Right kidney (tissue), 1 donor: Measurements from ENCODE around the gene BLOC1S4.

ENCODE experiments used
- DNase-seq: peaks from one replicate; pipeline ENCODE4 v3.0.0-alpha.2; 2016

BLOC1S4 gene

DNA sequence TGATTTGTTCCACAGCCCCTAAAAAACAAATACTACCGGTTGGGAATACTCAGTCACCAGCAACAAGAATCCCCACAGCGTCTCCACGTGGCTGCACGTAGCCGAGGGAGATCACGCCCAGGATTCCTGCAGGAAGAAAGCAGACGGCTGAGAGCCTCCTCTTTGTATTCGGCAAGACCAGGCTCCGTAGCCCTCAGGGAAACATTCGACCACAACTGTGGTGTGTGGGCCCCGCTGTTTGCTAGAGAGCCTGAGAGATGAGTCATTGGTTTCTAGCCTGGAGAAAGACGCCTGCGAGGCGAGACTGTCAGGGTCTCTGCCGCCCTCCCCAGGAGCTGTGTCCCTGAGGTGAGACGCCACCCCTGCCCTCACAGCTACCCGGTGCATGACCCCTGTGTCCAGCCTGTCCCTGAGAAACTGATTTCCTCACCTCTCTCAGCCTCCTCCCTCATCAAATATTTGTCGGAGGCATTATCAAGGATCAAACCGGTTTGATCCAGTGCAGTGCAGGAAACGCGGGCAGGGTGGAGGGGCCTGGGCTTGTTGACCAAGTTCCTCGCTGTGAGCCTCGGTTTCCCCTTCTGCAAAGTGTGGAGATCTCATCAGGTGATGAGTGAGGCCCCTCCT, 27.0 kb upstream of the BLOC1S4 start:
- DNase-seq, result no peak

DNA sequence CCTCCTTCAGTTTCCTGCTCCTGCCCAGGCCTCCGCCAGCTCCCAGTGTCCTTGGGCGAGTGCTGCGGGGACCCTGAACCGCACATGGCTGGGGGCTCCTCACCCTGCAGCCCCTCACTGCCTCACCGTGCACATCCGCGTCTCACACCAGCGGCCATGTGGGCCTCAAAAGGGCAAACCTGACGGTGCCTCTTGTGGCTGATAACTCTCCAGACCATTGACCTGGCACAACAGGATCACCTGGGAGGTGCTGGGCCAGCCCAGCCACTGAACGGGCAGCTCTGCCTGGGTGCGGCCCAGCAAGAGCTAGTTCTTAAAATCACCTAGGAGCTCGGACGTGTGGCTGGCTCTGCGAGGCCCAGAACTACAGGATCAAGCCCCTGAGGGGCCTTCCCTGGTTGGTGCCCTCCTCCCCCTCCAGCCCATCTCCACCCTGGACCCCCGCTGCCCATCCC, 26.4 kb upstream of the BLOC1S4 start:
- no peak for DNase-seq

DNA sequence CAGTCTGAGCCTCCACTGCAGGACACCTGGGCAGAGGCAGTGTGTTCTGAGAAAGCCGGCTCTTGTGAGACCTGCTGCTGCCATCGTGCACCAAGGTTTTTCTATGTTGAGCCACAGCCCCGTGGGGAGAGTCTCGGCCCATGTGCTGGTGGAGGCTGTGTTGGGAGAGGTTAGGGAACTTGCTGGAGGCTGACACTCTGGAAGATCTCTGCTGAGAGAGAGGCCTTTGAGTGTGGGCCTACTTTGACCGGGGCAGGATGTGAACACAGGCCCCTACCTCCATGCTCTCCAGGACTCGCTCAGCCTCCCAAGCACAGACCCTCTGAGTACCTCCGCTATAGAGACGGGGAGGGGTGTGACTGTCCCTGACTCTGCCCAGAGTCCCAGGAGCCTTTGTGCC, 23.6 kb upstream of the BLOC1S4 start:
- DNase-seq, result no peak

DNA sequence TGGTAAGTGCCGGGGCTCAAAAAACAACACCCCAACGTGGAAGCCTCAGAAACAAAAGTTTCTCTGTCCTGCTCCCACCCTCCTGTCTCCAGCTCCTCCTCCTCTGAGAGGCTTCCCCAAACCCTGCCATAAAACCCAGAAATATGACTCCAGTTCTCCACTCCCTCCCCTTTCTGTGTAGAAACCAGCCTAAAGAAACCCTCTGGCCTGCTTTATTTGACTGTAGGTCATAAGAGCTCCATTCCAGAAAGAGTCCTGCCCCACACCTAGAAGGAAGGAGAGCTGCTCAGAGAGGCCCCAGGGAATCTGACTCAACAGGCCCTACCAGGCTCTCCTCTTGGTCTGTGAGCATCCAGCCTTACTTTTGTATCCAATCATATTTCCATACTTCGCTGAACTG, 23.2 kb upstream of the BLOC1S4 start:
- no peak for DNase-seq

DNA sequence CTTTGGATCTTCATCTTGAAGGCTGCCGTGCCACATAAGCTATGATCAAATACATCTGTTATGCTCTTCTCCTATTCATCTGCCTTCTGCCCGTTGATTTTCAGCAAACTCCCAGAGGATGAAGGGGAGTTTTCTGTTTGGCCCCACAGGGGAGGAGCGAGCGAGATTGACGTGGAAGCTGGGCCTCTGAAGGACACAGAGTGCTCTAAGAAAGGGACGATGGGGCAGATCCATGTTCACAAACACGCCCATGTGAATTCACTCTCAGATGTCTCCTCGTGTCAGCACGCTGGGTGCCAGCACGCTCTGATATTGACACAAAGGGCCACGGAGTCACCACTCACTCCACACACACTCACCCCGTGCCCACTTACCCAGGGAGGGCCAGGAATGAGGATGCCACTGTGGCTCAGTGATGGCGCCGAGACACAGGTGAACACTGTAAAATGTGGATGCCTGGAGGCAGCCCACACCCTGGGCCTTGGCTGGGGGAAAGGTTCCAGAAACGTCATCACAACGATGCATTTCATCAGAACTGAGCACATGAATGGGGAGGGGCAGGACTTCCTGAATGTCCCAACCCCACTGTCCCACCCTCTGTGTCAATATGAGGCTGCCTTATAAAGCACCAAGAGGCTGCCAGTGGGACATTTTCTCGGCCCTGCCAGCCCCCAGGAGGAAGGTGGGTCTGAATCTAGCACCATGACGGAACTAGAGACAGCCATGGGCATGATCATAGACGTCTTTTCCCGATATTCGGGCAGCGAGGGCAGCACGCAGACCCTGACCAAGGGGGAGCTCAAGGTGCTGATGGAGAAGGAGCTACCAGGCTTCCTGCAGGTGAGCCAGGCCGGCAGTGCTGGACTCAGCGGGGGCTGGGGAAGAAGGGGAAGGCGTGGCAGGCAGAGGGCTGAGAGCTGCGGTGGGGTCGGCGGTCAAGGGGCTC, 22.5 kb upstream of the BLOC1S4 start, which contains the start of gene S100P:
S100P (plus strand) TSS at position 648 of the 946 bp plus-strand sequence; CDS start at position 703, 55 bp downstream.
- DNase-seq, result no peak

DNA sequence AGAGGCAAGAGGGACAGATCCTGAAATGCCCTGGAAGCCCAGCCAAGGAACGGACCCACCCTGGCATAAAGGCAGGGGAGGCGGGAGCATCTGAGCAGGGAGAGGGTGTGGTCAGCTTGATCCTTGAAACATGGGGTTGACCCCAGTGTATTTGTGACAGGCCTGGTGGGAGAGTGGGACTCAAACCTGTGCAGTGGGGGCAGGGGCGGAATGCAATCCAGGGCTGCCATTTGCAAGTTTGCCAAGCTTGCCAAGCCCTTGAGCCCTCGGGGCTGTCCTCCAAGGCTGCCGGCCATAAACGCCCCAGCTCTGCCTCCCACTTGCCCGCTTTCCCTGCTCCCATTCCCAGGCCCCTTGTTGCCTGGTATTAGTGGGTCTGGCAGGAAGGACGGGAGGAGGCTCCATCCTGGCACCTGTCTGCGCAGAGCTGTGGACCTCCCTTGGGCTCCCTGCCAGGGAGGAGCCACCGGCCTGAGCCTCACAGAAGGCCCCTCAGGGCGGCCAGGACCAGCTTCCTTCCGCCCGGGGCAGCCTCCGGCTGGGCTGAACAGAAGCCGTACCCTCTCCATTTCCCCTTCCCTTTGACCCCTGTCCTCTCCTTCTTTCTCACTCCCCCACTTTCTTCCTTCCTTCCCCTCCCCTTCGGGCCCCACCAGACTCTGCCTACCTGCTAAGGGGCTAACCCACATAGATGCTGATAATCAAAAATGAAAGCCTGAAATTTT, 21.6 kb upstream of the BLOC1S4 start:
- no peak for DNase-seq

DNA sequence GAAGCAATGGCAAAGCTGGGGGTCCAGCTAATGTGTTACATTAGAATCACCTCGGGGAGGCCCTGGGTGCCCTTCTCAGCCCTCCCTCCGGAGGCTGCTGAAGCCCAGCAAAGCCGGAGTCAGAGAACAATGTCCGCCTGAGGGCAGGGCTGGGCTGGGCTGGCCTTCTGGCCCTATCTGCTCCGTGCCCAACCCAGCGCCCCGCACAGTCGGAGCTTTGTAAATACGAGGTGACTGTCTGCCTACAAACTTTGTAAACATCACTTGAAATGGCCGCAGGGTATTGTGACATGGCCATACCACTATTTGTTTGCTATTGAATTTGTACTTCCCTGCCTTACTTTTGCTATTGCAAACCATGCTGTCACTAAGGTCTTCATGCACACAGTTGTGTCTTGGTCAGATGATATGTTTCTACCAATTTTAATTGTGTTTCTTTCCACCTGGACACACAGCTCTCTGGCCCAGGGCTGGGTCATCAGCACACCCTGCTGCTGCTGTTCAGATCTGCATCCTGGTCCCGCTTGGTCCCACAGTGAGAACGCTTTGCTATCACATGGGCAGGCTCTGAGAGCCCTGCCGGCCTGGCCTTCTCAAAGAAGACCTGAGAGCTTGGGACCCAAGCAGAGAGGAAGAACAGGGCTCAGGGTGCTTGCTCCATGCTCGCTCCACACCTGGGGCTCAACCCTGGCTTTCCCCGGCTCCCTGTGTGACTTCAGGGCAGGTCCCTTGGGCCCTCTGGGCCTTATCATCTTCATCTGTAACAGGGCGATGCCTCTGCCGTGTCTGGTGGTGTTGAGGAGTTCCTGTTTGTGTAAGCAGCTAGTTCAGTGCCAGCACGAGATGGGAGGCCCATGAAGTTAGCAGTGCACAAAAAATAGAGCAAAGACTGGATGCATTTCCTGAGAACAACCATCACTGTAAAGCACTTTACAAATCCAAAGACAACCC, 20.0 kb upstream of the BLOC1S4 start:
- DNase-seq, result no peak

DNA sequence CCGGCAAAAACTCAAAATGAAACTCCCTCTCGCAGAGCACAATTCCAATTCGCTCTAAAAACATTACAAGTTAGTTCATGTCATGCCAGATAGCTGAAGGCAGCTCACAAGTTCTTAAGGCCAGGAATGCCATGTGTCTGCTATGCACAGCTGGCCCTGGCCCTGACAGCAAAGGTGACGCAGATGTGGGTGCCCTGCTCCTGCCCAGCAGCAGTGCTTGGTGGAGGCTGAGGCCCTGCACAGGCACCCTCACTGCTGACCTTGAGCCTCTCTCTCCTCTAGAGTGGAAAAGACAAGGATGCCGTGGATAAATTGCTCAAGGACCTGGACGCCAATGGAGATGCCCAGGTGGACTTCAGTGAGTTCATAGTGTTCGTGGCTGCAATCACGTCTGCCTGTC, 19.4 kb upstream of the BLOC1S4 start:
- no peak for DNase-seq

DNA sequence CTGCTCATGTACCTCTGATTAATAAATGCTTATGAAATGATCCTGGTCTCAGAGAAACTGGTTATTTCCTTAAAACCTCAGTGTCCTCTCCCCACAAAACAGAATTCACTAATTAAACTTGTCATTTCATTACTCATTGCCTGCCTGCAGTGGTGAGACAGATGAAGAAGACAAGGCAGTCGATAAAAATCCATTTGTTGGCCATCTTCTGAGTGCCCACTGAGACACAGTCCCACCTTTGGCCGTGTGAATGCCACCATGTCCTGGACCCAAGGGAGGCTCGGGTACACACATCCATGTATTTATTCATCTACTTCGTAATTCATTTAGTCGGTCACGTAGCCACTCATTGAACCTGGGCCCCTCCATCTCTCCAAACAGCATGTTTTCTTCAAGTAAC, 18.8 kb upstream of the BLOC1S4 start:
- no peak for DNase-seq

DNA sequence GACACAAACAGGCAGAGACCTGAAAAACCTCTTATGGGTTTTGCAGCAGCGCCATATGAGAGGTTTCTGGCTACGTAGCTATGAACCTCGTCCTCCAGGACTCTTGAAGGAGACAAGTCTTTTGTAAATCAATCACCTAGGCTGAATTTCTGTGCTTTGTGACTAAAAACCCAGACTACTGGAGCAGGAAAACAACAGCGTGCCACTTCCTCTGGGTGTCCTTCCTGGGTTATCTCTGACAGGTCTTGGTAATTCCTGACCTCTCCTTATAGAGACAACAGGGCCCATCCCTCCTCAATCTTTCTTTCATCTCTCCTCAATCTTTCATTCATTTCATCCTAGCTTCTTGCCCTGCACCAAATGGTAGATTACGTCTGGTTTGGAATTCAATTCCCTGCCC, 16.6 kb upstream of the BLOC1S4 start:
- DNase-seq, result no peak

DNA sequence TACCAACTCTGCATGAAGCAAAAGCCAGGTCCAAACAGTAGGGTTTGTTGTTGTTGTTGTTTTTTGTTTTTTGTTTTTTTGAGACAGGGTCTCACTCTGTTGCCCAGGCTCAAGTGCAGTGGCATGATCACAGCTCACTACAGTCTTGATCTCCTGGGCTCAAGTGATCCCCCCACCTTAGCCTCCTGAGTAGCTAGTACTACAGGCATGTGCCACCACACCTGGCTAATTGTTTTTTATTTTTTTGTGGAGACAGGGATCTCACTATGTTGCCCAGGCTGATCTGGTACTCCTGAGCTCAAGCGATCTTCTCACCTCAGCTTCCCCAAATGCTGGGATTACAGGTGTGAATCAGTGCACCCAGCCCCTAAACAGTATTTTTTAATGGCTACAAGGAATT, 16.1 kb upstream of the BLOC1S4 start:
- no peak for DNase-seq

DNA sequence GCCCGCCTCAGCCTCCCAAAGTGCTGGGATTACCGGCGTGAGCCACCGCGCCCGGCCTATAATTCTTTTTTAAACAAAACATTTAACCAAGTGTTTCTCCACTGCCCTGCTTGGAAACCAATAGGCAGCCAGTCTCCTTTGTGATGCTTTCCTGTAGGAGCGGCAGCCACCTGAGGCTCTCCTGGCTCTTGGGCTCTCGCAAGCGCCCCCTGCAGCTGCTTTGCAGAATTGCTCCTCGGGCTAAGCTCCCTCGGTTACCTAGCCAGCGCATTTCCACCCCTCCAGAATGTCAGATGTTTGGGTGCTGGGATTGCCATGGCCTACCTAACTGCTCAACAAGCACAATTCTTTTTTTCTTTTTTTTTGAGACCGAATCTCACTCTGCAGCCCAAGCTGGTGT, 14.6 kb upstream of the BLOC1S4 start:
- no peak for DNase-seq

DNA sequence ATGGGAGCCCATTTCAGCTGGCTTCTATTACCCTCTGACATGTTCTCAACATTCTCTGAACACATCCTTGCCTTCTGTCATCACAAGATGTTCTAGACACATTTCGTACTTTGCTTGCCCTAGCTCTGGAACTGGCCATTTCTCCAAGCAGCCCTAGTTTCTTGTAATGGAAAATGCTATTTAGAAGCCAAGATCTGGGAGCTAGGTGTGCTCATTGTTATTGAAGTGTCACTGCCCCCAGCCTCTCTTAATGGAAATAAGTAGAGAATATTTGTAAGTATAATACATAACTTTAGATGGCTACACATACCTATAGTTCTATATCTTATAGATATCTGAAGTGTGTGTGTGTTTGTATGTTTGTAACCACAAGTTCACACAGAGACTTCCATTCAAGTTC, 13.2 kb upstream of the BLOC1S4 start:
- DNase-seq, result no peak

DNA sequence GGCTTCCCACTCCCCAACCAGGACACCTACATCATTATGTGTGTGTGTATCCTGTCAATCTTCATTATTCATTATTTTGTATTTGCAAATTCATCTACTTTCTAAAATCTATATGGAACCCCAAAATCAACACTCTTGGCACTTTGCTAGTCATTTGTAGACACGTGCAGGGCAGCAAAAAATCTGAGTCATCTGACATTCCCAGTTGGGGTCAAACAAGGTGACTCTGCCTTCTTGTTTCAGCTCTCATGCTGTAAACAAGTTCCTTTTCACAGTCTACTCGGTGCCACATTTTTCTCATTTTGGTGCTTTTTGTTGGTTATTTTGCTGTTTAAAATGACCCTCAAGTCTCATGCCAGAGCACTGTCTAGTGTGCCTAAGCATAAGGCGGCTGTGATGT, 12.2 kb upstream of the BLOC1S4 start:
- DNase-seq, result no peak

DNA sequence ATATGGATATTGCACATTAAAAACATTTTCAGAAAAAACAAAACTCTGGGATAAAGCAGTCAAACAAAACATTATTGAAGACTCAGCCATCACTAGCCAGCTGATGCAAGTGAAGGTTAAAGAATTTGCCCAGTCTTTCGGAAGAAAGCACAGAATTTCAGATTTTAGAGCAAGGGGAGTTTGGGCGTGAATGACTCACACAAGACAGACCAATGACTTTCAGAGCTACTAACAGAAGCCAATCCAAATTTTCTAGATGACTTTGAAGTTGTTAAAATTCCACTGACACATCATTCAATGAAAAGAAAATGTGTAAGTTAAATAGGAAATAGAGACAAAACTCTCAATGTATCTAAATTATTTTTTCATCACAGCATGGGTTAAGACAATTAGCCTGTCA, 10.3 kb upstream of the BLOC1S4 start:
- no peak for DNase-seq

DNA sequence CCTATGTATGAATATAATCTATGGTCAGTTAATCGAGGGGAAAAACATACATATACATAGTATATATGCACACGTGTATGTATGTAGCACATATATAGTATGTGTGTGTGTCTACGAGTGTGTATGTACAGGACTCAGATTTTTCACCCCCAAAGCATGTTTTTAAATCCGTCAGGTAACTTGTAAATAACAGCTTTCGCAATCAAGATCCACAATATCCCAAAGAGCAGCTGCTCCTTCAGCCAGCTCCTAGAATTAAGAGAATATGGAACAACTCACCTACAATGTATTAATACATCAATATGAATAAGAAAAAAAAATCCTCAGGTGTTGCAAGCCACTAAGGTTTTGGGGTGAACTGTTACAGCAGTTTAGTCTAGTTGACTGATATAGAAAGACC, 9.8 kb upstream of the BLOC1S4 start:
- no peak for DNase-seq

DNA sequence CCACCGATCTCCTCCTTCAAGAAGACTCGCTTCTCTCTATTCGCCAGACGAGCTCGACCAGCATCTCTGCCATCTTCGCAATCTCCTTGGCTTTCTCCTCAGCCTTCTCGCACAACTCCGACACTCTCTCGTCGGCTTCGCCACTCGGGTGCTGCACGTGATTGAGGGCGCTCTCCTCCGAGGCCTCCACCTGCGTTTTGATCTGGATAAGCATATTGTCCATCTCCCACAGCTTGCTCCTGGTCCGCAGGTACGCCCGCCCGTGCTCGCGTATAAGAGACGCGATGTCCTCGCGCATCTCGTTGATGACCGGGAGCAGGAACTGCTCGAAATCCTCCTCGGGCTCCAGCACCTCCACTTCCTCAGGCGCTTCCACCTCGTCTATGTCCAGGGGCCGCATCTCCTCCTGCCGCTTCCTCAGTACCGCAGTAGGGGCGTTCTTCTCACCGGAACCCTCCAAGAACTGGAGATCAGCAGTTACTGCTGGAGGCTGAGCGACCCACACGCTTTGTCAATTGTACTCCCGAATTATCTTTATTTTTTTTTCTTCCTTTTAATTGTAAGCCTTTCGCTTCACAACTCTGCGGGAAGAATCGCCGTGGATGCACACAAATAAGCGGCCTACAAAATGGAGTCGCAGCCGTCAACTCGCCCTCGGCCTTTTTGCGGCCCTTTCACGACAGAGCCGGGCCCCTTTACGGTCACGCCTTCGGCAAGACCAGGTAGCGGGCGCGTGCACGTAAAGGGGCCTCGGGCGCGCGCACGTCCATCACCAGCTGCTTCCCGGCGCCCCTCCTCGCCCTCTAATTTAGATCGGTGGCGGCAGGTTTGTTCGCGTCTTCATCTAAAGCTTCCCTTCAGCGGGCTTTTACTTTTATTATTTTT, 6.5 kb upstream of the BLOC1S4 start, which contains the start of gene MRFAP1L1:
MRFAP1L1 (minus strand) TSS at position 636 of the 885 bp plus-strand sequence; CDS start at position 400, 236 bp downstream.
- DNase-seq, result peak; percentile 92

DNA sequence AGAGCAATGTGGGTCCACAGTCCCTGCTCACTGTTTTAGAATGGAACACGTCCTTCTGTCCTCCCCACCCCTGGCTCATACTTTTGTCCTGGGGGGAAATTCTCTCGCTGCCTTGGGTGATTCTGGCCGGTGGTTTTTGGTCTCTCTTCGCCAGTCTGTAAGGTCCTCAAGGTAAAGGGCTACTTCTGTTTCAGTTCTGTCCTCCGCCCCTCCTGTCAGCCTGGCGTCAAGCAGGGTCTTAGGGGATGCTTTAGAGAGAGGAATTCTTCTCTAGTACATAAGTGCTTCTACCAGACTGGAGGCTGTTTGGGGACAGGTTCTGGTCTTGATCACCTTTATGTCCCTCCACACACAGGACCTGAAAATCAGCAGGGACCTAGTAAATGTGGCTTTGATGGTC, 5.7 kb upstream of the BLOC1S4 start:
- no peak for DNase-seq

DNA sequence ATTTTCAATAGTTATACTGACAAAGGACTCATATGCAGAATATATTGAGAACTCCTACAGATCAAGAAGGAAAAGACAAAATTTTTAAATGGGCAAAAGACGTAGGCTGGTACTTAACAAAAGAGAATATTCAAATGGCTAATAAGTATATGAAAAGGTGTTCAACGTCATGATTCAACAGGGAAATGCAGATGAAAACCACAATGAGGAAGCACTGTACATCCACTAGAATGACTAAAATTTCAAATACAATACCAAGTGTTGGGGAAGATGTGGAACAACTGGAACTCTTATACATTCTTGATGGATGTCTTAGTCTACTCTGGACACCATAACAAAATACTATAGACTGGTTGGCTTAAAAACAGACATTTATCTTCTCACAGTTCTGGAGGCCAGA, 5.0 kb upstream of the BLOC1S4 start:
- DNase-seq, result no peak

DNA sequence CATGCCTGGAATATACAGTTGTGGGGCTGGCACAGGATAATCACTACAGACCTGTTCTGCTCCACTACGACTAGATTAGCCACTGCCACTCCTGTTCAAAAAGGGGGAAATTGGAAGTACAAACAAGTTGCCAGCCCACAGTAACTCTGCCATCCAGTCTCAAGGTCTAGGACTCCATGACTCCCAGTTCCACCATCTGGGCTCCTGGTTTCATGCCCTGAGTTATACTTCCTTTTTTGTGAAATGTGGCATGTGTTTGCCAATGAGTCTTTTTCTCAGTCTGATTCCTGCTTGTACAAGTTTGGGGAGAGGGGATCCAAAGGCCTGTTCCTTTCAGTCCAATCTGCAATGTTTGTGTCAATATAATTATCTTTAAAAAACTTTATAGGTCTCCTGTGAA, 1.0 kb upstream of the BLOC1S4 start:
- DNase-seq, result no peak

DNA sequence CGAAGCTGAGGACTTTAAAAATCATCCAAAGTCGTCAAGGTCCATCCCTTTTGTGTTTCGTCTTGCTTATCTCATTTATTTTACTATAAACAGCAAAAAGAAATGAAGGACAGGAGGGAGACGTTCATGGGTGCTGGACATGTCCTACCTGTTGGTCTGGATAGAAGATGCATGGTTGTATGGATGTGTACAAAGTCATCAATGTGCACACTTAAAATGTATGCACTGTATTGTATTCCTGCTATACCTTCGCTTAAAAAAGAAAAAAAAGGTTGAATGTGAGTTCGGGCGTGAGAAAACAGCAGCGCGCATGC, 313 bp upstream of the BLOC1S4 start:
- no peak for DNase-seq
